Astrocyte (in vitro differentiated cells and primary cell): ENCODE data around the gene IGF2BP2. TPM values are rescaled to one million over a fixed set of nuclear protein-coding genes. Genes with fewer than 3 reads are reported as not detected.
A peak's percentile ranks its signal among the peaks of the same experiment; 100 is the strongest.

Experiments used
- DNase-seq: peaks from one replicate; pipeline ENCODE4 v3.0.0-alpha.2; 2010; ENCODE audit warnings: low read depth
- FAIRE-seq: peaks from 2 replicates; lab custom pipeline; 2011; peaks lifted over from hg19 to GRCh38; lab: Jason Lieb, UNC
- H2AFZ ChIP-seq: 2 replicates; pipeline ENCODE4 v1.6.0; 2012; ENCODE audit warnings: low read depth, low read length, inconsistent platforms
- H3K27ac ChIP-seq: 2 replicates; pipeline ENCODE4 v1.5.1; 2011; ENCODE audit warnings: low read depth, low read length, inconsistent platforms
- H3K27me3 ChIP-seq: 2 replicates; pipeline ENCODE4 v1.6.0; 2011; ENCODE audit warnings: low read length, inconsistent platforms; ENCODE audit not compliant: insufficient read depth
- H3K36me3 ChIP-seq: 2 replicates; pipeline ENCODE4 v1.5.1; 2011; ENCODE audit warnings: low read length, inconsistent platforms; ENCODE audit not compliant: insufficient read depth
- H3K4me1 ChIP-seq: 2 replicates; pipeline ENCODE4 v1.5.1; 2011; ENCODE audit warnings: low read length, inconsistent platforms; ENCODE audit not compliant: insufficient read depth
- H3K4me2 ChIP-seq: 2 replicates; pipeline ENCODE4 v1.6.0; 2012; ENCODE audit warnings: low read length, inconsistent platforms
- H3K4me3 ChIP-seq: 2 replicates; pipeline ENCODE4 v1.5.1; 2011; ENCODE audit warnings: low read depth, mild to moderate bottlenecking, low read length, inconsistent platforms; ENCODE audit not compliant: insufficient read depth
- H3K79me2 ChIP-seq: 2 replicates; pipeline ENCODE4 v1.6.0; 2012; ENCODE audit warnings: mild to moderate bottlenecking, low read length, inconsistent platforms; ENCODE audit not compliant: insufficient read depth
- H3K9ac ChIP-seq: 2 replicates; pipeline ENCODE4 v1.6.0; 2012; ENCODE audit warnings: mild to moderate bottlenecking, low read length, inconsistent platforms
- H3K9me3 ChIP-seq: 2 replicates; pipeline ENCODE4 v1.5.1; 2012; ENCODE audit warnings: low read depth, mild to moderate bottlenecking, low read length, inconsistent platforms; ENCODE audit not compliant: insufficient read depth
- H4K20me1 ChIP-seq: 2 replicates; pipeline ENCODE4 v1.6.0; 2012; ENCODE audit warnings: low read length, inconsistent platforms; ENCODE audit not compliant: insufficient read depth
- H3K27ac Mint-ChIP-seq: one replicate; pipeline ENCODE4 v1.8.0; 2021; ENCODE audit warnings: mild to moderate bottlenecking, mixed read lengths; ENCODE audit not compliant: unreplicated experiment
- H3K27me3 Mint-ChIP-seq: one replicate; pipeline ENCODE4 v1.8.0; 2021; ENCODE audit warnings: low read depth, mixed read lengths; ENCODE audit not compliant: unreplicated experiment
- H3K36me3 Mint-ChIP-seq: one replicate; pipeline ENCODE4 v1.8.0; 2021; ENCODE audit warnings: low read depth, mixed read lengths; ENCODE audit not compliant: unreplicated experiment
- H3K4me1 Mint-ChIP-seq: one replicate; pipeline ENCODE4 v1.8.0; 2021; ENCODE audit warnings: low read depth, mixed read lengths; ENCODE audit not compliant: unreplicated experiment
- H3K4me3 Mint-ChIP-seq: one replicate; pipeline ENCODE4 v1.8.0; 2021; ENCODE audit warnings: mild to moderate bottlenecking, moderate library complexity, mixed read lengths; ENCODE audit not compliant: unreplicated experiment
- H3K9me3 Mint-ChIP-seq: one replicate; pipeline ENCODE4 v1.8.0; 2021; ENCODE audit warnings: mild to moderate bottlenecking, mixed read lengths; ENCODE audit not compliant: unreplicated experiment
- CTCF ChIP-seq: IDR thresholded peaks from 2 replicates; pipeline ENCODE4 v1.5.1; 2011; ENCODE audit warnings: low read depth, mild to moderate bottlenecking, inconsistent platforms, low read length, moderate library complexity; ENCODE audit not compliant: insufficient read depth
- EZH2 ChIP-seq: IDR thresholded peaks from 2 replicates; pipeline ENCODE4 v1.6.1; 2012; ENCODE audit warnings: mild to moderate bottlenecking, low read length, inconsistent platforms; ENCODE audit not compliant: insufficient read depth
- total RNA-seq: library from RNA; stranded (reverse); gene quantifications from 2 replicates; pipeline ENCODE4 v1.2.1, GENCODE V29; 2021

IGF2BP2 gene
- total RNA-seq, 1 donor from 2014 or later, result 162 TPM

DNA sequence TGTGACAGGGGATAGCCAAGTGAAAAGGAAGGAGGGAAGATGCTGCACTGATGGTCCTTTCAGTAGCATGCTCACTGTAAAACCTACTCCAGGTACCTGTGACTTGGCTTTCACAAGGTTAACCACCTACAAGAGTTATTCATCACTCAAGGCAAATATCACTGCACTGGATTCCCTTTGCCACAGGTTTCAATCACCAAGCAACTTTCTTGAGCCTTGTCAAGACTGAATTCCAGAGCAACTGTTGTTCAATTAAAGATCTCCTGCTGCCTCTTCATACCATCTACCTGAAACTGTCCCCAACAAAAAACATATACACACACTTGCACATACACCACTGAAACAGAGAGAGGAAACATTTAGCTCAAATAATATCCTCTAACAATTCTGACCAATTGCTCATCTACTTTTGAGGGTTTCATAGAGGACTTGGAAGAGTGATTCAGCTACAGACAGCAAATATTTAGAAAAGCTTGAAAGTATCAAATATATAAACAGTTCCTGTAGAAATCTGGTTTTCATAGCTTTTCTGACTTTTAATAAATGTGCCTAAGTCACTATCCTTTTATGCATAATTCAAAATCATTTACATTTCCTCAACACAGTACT is 6.5 kb downstream of the IGF2BP2 start:
- H3K27ac Mint-ChIP-seq, result peak overlapping the region; percentile 64
- Histone ChIP-seq H3K4me2 (peak overlapping the region; percentile 49), H3K9ac (no peak overlapping the region)

GRCh38 chr3:185815391-185816282 is 9.2 kb downstream of the IGF2BP2 start:
- H3K4me1 Mint-ChIP-seq, result peaks cover 68% of the 10 kb centered on the region
- DNase-seq (peak; percentile 42), FAIRE-seq (peak; percentile 34)
- no peak for TF ChIP-seq EZH2
- no peak for TF ChIP-seq CTCF
- peaks cover 4% of the 10 kb centered on the region for H3K36me3 Mint-ChIP-seq
- peak overlapping the region; percentile 33 for H3K27ac ChIP-seq
- no peaks in the 10 kb centered on the region for H3K36me3 ChIP-seq
- H3K9me3 ChIP-seq, result no peaks in the 10 kb centered on the region
- H3K4me1 ChIP-seq, result peaks cover 46% of the 10 kb centered on the region
- H3K4me2 ChIP-seq, result peak overlapping the region; percentile 59
- H3K27ac Mint-ChIP-seq, result peak overlapping the region; percentile 94
- no peak overlapping the region for H3K4me3 ChIP-seq
- no peak overlapping the region for H2AFZ ChIP-seq
- peak overlapping the region; percentile 46 for H3K4me3 Mint-ChIP-seq
- no peaks in the 10 kb centered on the region for H3K27me3 Mint-ChIP-seq
- peaks cover 100% of the 10 kb centered on the region for H3K79me2 ChIP-seq
- no peaks in the 10 kb centered on the region for H3K27me3 ChIP-seq
- H3K9ac ChIP-seq, result peak overlapping the region; percentile 37
- H3K9me3 Mint-ChIP-seq, result no peaks in the 10 kb centered on the region
- peaks cover 53% of the 10 kb centered on the region for H4K20me1 ChIP-seq

More for the DNA sequence above, 6.5 kb downstream of the IGF2BP2 start:
- H3K27me3 ChIP-seq, result no peaks in the 10 kb centered on the region
- Mint-ChIP-seq H3K36me3 (peaks cover 2% of the 10 kb centered on the region), H3K4me1 (peaks cover 46% of the 10 kb centered on the region), H3K4me3 (peak overlapping the region; percentile 79), H3K9me3 (no peaks in the 10 kb centered on the region), H3K27me3 (no peaks in the 10 kb centered on the region)
- peaks cover 55% of the 10 kb centered on the region for H3K4me1 ChIP-seq
- no peak for DNase-seq
- no peaks in the 10 kb centered on the region for H3K9me3 ChIP-seq
- no peaks in the 10 kb centered on the region for H3K36me3 ChIP-seq
- H3K4me3 ChIP-seq, result no peak overlapping the region
- peaks cover 34% of the 10 kb centered on the region for H4K20me1 ChIP-seq
- no peak overlapping the region for H3K27ac ChIP-seq
- no peak for TF ChIP-seq EZH2
- TF ChIP-seq CTCF, result no peak
- no peak overlapping the region for H2AFZ ChIP-seq
- no peak for FAIRE-seq
- H3K79me2 ChIP-seq, result peaks cover 100% of the 10 kb centered on the region
